ENCODE data around the gene ZNF556.

ZNF556 gene

DNA sequence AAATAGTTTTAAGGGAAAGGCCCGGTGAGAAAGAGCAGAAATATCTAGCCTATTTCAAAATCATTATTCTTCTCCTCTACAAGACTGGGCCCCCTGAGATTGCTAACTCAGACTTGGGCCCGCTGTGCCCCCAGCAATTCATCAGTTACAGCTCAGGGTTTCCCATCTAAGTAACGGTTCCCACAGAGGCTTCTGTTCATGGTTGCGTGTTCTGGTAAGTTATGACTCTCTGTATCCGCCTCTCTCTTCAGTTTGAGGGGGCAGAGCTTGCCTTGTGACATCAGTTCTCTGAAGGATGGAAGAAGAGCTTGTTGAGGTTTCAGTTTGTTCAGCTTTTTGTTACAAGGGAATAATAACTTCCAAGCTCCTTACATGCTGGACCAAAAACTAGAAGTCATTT lies 45.2 kb downstream of the ZNF556 start:
- no peak for DNase-seq

- DNase-seq, result no peak
Measured at GRCh38 chr19:2917275-2918184, 50.4 kb downstream of the ZNF556 start.

- DNase-seq, result no peak
Measured at GRCh38 chr19:2922987-2923386, 55.9 kb downstream of the ZNF556 start.

- DNase-seq, result peak; percentile 4
Measured at GRCh38 chr19:2923510-2923909, 56.4 kb downstream of the ZNF556 start.

DNA sequence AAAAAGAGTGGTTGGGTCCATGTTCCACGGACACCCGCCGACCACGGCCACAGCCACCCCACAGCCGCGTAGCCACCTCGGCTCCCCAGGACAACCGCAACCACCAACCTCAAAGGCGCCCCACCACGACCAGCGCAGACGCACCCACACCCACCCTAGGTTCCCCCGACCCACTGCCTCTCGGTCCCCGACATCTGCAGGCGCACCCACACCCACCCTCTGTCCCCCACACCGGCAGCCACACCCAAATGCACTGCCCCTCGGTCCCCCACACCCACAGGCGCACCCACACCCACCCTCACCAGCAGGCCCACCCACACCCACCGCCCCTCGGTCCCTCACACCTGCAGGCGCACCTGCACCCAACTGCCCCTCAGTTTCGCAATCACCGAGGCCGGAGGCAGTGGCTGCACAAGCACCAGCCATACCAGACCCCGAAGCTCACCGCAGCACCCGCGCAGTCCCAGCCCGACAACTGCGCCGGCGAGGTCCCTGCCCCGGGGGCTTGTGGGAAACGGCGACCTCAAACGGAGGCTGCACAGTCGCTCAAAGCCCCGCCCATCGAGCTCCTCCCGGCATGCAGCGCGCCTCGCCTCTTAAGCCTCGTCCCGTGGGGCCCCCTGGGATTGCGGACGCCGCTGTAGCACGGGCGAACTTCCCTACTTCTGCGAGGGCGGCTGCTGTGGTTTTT lies 59.4 kb downstream of the ZNF556 start:
- no peak for DNase-seq

DNA sequence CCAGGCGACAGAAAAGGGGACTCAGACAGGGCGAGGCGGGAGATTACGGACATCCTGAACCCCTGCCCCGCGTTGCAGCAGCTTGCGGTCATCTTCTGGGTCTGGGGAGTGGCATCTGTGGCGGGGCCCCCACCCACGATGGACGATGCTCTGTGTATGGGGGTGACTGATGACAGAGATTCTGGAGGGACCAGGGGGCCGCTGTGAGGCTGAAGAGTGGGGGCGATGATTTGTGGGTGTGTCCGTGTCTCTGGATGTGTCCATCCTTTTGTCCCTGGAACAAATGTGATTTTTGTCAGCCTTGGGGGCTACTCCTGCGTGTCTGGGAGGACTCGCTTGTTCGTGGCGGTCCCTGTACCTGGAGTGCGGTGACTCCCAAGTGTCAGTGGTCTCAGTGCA lies 59.9 kb downstream of the ZNF556 start:
- DNase-seq, result no peak
